Activated naive CD4-positive, alpha-beta T cell treated with anti-CD3 and anti-CD28 coated beads for 36 hours (primary cell): ENCODE results near the gene MLH1. TPM values are rescaled to one million over a fixed set of nuclear protein-coding genes. Genes with fewer than 3 reads are reported as not detected.
A peak's percentile ranks its signal among the peaks of the same experiment; 100 is the strongest.

Experiments used
- CTCF ChIA-PET: fragments of 350-600 bp; sonication (Branson Sonifier 250); formaldehyde crosslinking; loops from one replicate; lab custom pipeline; 2021; ENCODE audit warnings: antibody characterized with exemption; lab: Charles Lee
- DNase-seq: peaks from one replicate; pipeline ENCODE4 v3.0.0-alpha.2; 2020
- H3K27ac Mint-ChIP-seq: one replicate; pipeline ENCODE4 v1.8.0; 2021; ENCODE audit warnings: mild to moderate bottlenecking, mixed read lengths
- H3K27me3 Mint-ChIP-seq: one replicate; pipeline ENCODE4 v1.8.0; 2021; ENCODE audit warnings: low read depth, mixed read lengths
- H3K36me3 Mint-ChIP-seq: one replicate; pipeline ENCODE4 v1.8.0; 2021; ENCODE audit warnings: low read depth, mixed read lengths
- H3K4me1 Mint-ChIP-seq: one replicate; pipeline ENCODE4 v1.8.0; 2021; ENCODE audit warnings: low read depth, mixed read lengths
- H3K4me3 Mint-ChIP-seq: one replicate; pipeline ENCODE4 v1.8.0; 2021; ENCODE audit warnings: mild to moderate bottlenecking, moderate library complexity, mixed read lengths
- H3K9me3 Mint-ChIP-seq: one replicate; pipeline ENCODE4 v1.8.0; 2021; ENCODE audit warnings: mixed read lengths
- intact Hi-C: fragments of 100-400 bp; cut with micrococcal nuclease; formaldehyde crosslinking; loops from one replicate; pipeline ENCODE4 v1.15.1; 2023
- total RNA-seq, 2 experiments: library from RNA; stranded (reverse); gene quantifications; one replicate each; pipeline ENCODE4 v1.2.3, GENCODE V29; 2021

The MLH1 gene
- total RNA-seq, 2 experiments from 2014 or later, result 86.6 to 95.3 TPM

GRCh38 chr3:37025561-37026335 is 32.4 kb downstream of the MLH1 start:
- peaks cover 5% of the 10 kb centered on the region for H3K4me1 Mint-ChIP-seq
- intact Hi-C loops, result no loop called here
- no peaks in the 10 kb centered on the region for H3K27me3 Mint-ChIP-seq
- H3K9me3 Mint-ChIP-seq, result no peaks in the 10 kb centered on the region
- peaks cover 57% of the 10 kb centered on the region for H3K36me3 Mint-ChIP-seq
- DNase-seq, result no peak
- H3K4me3 Mint-ChIP-seq, result no peak overlapping the region
- peak overlapping the region; percentile 37 for H3K27ac Mint-ChIP-seq
- CTCF ChIA-PET, result interaction anchor here (0.6 to 2.5 kb wide), 5 partner anchors 7 to 188 kb away, joined by 3 to 14 read pairs (median 4); no protein-coding TSS in a partner anchor

- DNase-seq, result no peak
- H3K4me3 Mint-ChIP-seq, result no peak overlapping the region
- no peaks in the 10 kb centered on the region for H3K9me3 Mint-ChIP-seq
- H3K27ac Mint-ChIP-seq, result no peak overlapping the region
- peaks cover 5% of the 10 kb centered on the region for H3K4me1 Mint-ChIP-seq
- CTCF ChIA-PET, result interaction anchor here (0.7 to 1.8 kb wide), 2 partner anchors 187 to 958 kb away, joined by 3 to 7 read pairs; no protein-coding TSS in a partner anchor
- intact Hi-C loops, result no loop called here
- peaks cover 61% of the 10 kb centered on the region for H3K36me3 Mint-ChIP-seq
- no peaks in the 10 kb centered on the region for H3K27me3 Mint-ChIP-seq
Observed at GRCh38 chr3:37026851-37027250, 33.5 kb downstream of the MLH1 start.

GRCh38 chr3:37028329-37028728 is 35.0 kb downstream of the MLH1 start:
- CTCF ChIA-PET, result interaction anchor here (0.9 to 1.8 kb wide), 2 partner anchors 185 to 299 kb away, joined by 7 to 9 read pairs; no protein-coding TSS in a partner anchor

GRCh38 chr3:37029111-37029510 is 35.8 kb downstream of the MLH1 start:
- no peaks in the 10 kb centered on the region for H3K27me3 Mint-ChIP-seq
- no peak overlapping the region for H3K4me3 Mint-ChIP-seq
- DNase-seq, result no peak
- peaks cover 5% of the 10 kb centered on the region for H3K4me1 Mint-ChIP-seq
- peaks cover 67% of the 10 kb centered on the region for H3K36me3 Mint-ChIP-seq
- CTCF ChIA-PET, result no interaction called here
- peaks cover 3% of the 10 kb centered on the region for H3K9me3 Mint-ChIP-seq
- no peak overlapping the region for H3K27ac Mint-ChIP-seq
- intact Hi-C loops, result no loop called here

More at GRCh38 chr3:37028329-37028728, 35.0 kb downstream of the MLH1 start:
- no peak for DNase-seq
- Mint-ChIP-seq H3K27ac (no peak overlapping the region), H3K4me3 (no peak overlapping the region), H3K4me1 (peaks cover 5% of the 10 kb centered on the region), H3K9me3 (no peaks in the 10 kb centered on the region), H3K36me3 (peaks cover 66% of the 10 kb centered on the region), H3K27me3 (no peaks in the 10 kb centered on the region)
- intact Hi-C loops, result no loop called here

GRCh38 chr3:37029516-37030163 is 36.3 kb downstream of the MLH1 start:
- CTCF ChIA-PET, result no interaction called here
- H3K36me3 Mint-ChIP-seq, result peaks cover 69% of the 10 kb centered on the region
- peaks cover 3% of the 10 kb centered on the region for H3K9me3 Mint-ChIP-seq
- H3K4me1 Mint-ChIP-seq, result peaks cover 3% of the 10 kb centered on the region
- H3K27me3 Mint-ChIP-seq, result no peaks in the 10 kb centered on the region
- DNase-seq, result no peak
- intact Hi-C loops, result no loop called here
- H3K4me3 Mint-ChIP-seq, result no peak overlapping the region
- no peak overlapping the region for H3K27ac Mint-ChIP-seq

- no peak for DNase-seq
- intact Hi-C loops, result no loop called here
- CTCF ChIA-PET, result interaction anchor here (0.5 to 0.8 kb wide), 2 partner anchors 12 to 182 kb away, joined by 3 read pairs; no protein-coding TSS in a partner anchor
- H3K9me3 Mint-ChIP-seq, result peaks cover 8% of the 10 kb centered on the region
- H3K4me1 Mint-ChIP-seq, result no peaks in the 10 kb centered on the region
- peaks cover 74% of the 10 kb centered on the region for H3K36me3 Mint-ChIP-seq
- H3K4me3 Mint-ChIP-seq, result no peak overlapping the region
- no peak overlapping the region for H3K27ac Mint-ChIP-seq
- H3K27me3 Mint-ChIP-seq, result no peaks in the 10 kb centered on the region
Observed at GRCh38 chr3:37030588-37030987, 37.3 kb downstream of the MLH1 start.

- no peak for DNase-seq
- no peak overlapping the region for H3K27ac Mint-ChIP-seq
- no peak overlapping the region for H3K4me3 Mint-ChIP-seq
- H3K36me3 Mint-ChIP-seq, result peaks cover 74% of the 10 kb centered on the region
- no peaks in the 10 kb centered on the region for H3K4me1 Mint-ChIP-seq
- CTCF ChIA-PET, result interaction anchor here (0.5 kb wide), 1 partner anchor 182 kb away, joined by 3 read pairs; no protein-coding TSS in a partner anchor
- H3K27me3 Mint-ChIP-seq, result no peaks in the 10 kb centered on the region
- intact Hi-C loops, result no loop called here
- H3K9me3 Mint-ChIP-seq, result peaks cover 8% of the 10 kb centered on the region
Observed at GRCh38 chr3:37031096-37031682, 37.9 kb downstream of the MLH1 start.

GRCh38 chr3:37032961-37033360 is 39.6 kb downstream of the MLH1 start:
- intact Hi-C loops, result no loop called here
- H3K4me1 Mint-ChIP-seq, result no peaks in the 10 kb centered on the region
- peaks cover 76% of the 10 kb centered on the region for H3K36me3 Mint-ChIP-seq
- H3K4me3 Mint-ChIP-seq, result no peak overlapping the region
- no peak overlapping the region for H3K27ac Mint-ChIP-seq
- no peak for DNase-seq
- peaks cover 8% of the 10 kb centered on the region for H3K9me3 Mint-ChIP-seq
- H3K27me3 Mint-ChIP-seq, result no peaks in the 10 kb centered on the region
- CTCF ChIA-PET, result interaction anchor here (0.8 kb wide), 1 partner anchor 8 kb away, joined by 3 read pairs; no protein-coding TSS in a partner anchor

GRCh38 chr3:37037352-37037751 is 44.0 kb downstream of the MLH1 start:
- intact Hi-C loops, result no loop called here
- Mint-ChIP-seq H3K27ac (no peak overlapping the region), H3K4me1 (no peaks in the 10 kb centered on the region), H3K9me3 (peaks cover 8% of the 10 kb centered on the region), H3K27me3 (no peaks in the 10 kb centered on the region), H3K4me3 (no peak overlapping the region), H3K36me3 (peaks cover 72% of the 10 kb centered on the region)
- DNase-seq, result no peak
- CTCF ChIA-PET, result interaction anchor here (2.2 kb wide), 1 partner anchor 14 kb away, joined by 6 read pairs; no protein-coding TSS in a partner anchor

GRCh38 chr3:37039161-37039846 is 46.0 kb downstream of the MLH1 start:
- intact Hi-C loops, result no loop called here
- no peak overlapping the region for H3K27ac Mint-ChIP-seq
- H3K9me3 Mint-ChIP-seq, result peaks cover 6% of the 10 kb centered on the region
- peaks cover 62% of the 10 kb centered on the region for H3K36me3 Mint-ChIP-seq
- no peak overlapping the region for H3K4me3 Mint-ChIP-seq
- H3K27me3 Mint-ChIP-seq, result no peaks in the 10 kb centered on the region
- no peaks in the 10 kb centered on the region for H3K4me1 Mint-ChIP-seq
- CTCF ChIA-PET, result interaction anchor here (1.1 kb wide), 1 partner anchor 33 kb away, joined by 3 read pairs; no protein-coding TSS in a partner anchor
- no peak for DNase-seq

- no peak for DNase-seq
- H3K27ac Mint-ChIP-seq, result no peak overlapping the region
- intact Hi-C loops, result no loop called here
- no peak overlapping the region for H3K4me3 Mint-ChIP-seq
- H3K36me3 Mint-ChIP-seq, result peaks cover 59% of the 10 kb centered on the region
- CTCF ChIA-PET, result no interaction called here
- H3K27me3 Mint-ChIP-seq, result no peaks in the 10 kb centered on the region
- H3K4me1 Mint-ChIP-seq, result no peaks in the 10 kb centered on the region
- peaks cover 3% of the 10 kb centered on the region for H3K9me3 Mint-ChIP-seq
Observed at GRCh38 chr3:37040231-37040630, 46.9 kb downstream of the MLH1 start.
